Cardiac septum (tissue), 1 donor: ENCODE data around the gene DCAF4. TPM values are rescaled to one million over a fixed set of nuclear protein-coding genes. Genes with fewer than 3 reads are reported as not detected.

Source experiments
- DNase-seq: peaks from one replicate; pipeline ENCODE4 v3.0.0-alpha.2; 2020; ENCODE audit warnings: low spot score
- intact Hi-C: fragments of 100-400 bp; cut with DNase I; formaldehyde crosslinking; loops from one replicate; pipeline ENCODE4 v1.14.0; 2022
- total RNA-seq: library from RNA; stranded (reverse); fragmentation: NEBNext Ultra II Directional; extraction: Animal tissue kit (Norgen Biotek cat#: 25700); gene quantifications from one replicate; pipeline ENCODE4 v1.2.1, GENCODE V29; 2021
- donor health status: DM: no; HTN: no; CAD: no.

Gene DCAF4
- total RNA-seq, 1 donor from 2014 or later, result 7.9 TPM

DNA sequence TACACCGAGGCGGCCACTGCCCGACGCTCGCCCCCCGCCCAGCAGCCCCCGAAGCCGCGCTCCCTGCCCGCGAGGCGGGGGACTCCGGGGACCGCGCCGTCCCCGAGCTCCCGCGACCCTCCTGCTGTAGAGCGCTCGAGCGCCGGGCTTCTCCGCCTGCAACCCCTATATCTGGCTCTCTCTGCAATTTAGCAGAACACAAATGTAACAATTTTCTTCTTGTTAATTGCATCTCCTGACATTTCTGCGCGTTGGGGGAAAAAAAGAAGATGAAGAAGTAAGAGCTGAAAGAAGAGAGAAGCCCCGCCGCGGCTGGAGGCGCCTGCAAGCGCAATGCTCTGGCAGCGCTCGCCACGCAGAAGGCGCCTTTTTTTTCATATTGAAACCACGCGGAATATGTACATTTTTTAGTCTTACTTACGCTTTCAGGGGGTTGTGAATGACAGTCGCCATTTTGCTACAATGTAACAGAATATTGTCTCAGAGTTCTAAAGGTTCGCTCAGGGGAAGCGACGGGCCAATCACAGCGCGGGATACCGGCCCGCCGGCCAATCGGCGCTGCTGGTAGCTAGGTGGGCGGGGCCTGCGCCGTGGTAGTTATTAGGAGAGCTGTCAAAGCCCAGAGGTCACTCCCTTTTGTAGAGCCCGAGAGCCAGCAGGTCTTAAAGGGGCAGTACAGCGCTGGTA is 32.5 kb upstream of the DCAF4 start, which contains the start of gene DPF3:
TSS of gene DPF3 (minus strand) at position 466 of the 687 bp plus-strand sequence. CDS start at position 453, 13 bp downstream.
- intact Hi-C loops, result loop anchor here (1.0 to 2.0 kb wide), 4 partner anchors 65 to 178 kb away; no protein-coding TSS in a partner anchor

DNA sequence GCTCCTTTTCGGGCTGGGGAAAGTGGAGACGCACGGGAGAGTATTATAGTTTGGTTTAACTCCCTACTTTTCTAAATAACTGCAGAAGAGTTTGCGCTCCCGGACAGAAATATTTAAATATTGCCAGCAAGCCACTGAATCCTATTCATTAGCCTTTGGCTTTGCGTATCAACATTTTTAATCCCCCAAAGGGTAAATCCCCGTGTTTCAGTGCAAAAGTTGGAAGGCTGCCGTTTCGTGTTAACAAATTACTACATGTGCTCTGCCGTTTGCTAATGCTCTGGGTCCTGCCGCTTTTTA is 32.0 kb upstream of the DCAF4 start:
- DNase-seq, result no peak
- intact Hi-C loops, result loop anchor here (1.0 to 2.0 kb wide), 2 partner anchors 65 to 179 kb away; no protein-coding TSS in a partner anchor

More for the DNA sequence above, 32.5 kb upstream of the DCAF4 start, which contains the start of gene DPF3:
- DNase-seq, result peak; percentile 96

GRCh38 chr14:72894623-72895378 is 31.5 kb upstream of the DCAF4 start:
- DNase-seq, result no peak
- intact Hi-C loops, result loop anchor here (1.0 to 2.0 kb wide), 2 partner anchors 66 to 180 kb away; no protein-coding TSS in a partner anchor

DNA sequence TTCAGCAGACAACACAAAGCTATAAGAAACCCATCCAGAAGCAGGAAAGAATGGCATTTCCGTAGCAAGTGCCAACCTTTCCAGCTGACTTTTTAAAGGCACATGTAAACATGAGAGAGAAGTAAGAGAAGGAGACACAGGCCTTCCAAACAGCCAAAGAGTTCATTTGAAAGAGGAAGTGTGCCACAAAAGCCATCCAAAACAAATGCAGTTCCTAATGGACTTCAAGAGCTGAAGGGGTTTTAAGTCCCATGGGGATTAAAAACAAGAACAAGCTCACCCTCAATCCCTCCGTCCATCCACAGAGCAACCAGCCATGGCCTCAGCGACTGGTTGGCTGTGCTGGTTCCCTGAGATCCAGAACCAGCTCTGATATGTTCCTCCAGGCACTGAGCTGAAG is 27.8 kb upstream of the DCAF4 start:
- intact Hi-C loops, result no loop called here
- no peak for DNase-seq

DNA sequence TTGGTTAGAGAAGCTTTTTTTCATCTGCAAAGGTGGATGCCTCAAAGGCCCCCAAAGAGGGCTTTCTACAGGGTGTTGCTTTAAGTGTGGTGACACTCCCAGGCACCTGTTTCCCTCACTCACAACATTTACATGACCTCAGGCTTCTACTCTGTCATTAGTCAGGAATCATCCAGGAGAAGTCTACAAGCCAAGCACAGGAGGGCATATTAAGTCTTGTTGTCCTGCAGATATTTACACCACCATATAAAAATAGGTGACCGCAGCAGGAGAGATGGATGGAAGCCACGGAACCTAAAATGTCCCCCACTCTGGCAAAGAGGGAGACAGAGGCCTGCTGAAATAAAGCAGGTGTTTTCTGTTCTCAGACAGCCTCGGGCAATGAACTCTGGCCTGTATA is 24.9 kb upstream of the DCAF4 start:
- no peak for DNase-seq
- intact Hi-C loops, result loop anchor here (10.0 kb wide), 1 partner anchor 357 kb away; no protein-coding TSS in a partner anchor

- no peak for DNase-seq
- intact Hi-C loops, result loop anchor here (1.0 to 10.0 kb wide), 2 partner anchors 358 to 386 kb away; no protein-coding TSS in a partner anchor
These were observed 23.3 kb upstream of the DCAF4 start for GRCh38 chr14:72902801-72903530.

DNA sequence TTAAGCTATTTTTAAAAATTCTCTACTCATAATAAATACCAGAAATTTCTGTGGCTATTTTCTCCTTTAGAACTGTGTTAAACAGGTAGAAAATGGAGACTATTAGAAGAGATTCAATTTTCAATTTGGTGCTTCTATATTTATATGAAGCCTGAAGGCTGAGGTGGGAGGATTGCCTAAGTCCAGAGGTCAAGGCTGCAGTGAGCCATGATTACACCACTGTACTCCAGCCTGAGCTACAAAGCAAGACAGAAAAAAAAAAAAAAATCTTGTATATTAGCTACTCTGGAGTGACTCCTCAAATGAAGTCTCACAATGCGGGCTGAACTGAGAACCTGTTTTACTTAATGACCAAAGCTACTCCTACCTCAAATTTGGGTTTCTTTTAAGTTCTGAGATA is 22.5 kb upstream of the DCAF4 start:
- DNase-seq, result no peak
- intact Hi-C loops, result loop anchor here (1.0 to 10.0 kb wide), 2 partner anchors 359 to 386 kb away; no protein-coding TSS in a partner anchor

DNA sequence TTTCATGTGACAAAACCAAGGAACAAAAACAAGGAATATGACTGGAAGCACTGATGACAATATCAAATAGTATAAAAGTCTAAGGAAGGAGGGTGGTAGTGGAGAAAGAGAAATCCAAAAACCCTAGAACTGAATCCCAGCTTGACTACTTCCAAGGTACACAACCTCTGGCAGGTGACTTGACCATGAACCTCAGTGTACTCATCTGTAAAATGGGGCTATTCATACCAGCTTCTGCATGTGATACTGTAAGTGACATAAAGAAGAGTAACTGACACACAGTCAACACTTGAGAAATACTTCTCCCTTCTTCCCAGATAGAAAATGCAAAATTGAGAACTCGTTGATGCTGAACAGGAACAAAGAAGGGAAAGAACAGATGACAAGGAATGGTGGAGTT is 22.0 kb upstream of the DCAF4 start:
- no peak for DNase-seq
- intact Hi-C loops, result loop anchor here (10.0 kb wide), 1 partner anchor 359 kb away; no protein-coding TSS in a partner anchor

- intact Hi-C loops, result loop anchor here (5.0 to 10.0 kb wide), 2 partner anchors 42 to 360 kb away; no protein-coding TSS in a partner anchor
- no peak for DNase-seq
These were observed 21.3 kb upstream of the DCAF4 start for GRCh38 chr14:72904840-72905561.

DNA sequence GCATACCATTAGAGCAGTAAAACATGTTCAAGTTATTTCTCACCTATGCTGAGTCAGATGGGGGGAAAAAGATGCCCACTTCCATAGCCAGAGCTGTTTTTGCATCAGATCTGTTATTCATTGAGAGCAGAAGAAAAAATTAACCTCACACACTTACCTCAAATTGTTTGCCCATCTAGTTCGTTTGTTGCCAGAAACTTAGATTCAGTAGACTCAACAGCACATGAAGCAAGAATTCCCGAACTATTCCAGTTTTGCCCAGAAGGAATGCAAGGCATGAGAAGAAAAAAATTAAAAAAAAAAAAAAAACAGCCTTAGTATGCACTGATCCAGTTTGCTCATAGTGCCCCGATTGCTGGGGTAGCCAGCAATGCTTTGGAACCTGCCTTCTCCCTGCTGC is 19.9 kb upstream of the DCAF4 start:
- no peak for DNase-seq
- intact Hi-C loops, result loop anchor here (5.0 to 10.0 kb wide), 2 partner anchors 41 to 362 kb away; no protein-coding TSS in a partner anchor

DNA sequence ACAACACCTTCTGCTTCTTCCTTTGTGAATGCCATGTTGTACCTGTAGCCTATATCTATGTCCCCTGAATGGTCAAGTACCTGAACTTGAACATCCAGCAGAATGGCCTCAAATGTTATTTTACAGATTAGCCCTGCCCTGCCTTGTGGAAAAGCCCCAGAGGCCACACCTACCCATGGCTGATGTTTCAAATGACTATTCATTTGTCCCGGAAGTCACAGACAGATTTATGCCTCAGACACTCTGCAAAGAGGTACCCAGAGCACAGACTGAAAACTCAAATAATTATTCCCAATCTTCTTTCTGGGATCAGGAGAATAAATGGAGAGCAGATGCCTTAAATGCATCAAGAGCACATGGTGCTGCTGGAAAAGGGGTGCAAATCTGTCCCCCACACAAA is 19.4 kb upstream of the DCAF4 start:
- intact Hi-C loops, result loop anchor here (5.0 to 10.0 kb wide), 2 partner anchors 40 to 362 kb away; no protein-coding TSS in a partner anchor
- DNase-seq, result no peak

DNA sequence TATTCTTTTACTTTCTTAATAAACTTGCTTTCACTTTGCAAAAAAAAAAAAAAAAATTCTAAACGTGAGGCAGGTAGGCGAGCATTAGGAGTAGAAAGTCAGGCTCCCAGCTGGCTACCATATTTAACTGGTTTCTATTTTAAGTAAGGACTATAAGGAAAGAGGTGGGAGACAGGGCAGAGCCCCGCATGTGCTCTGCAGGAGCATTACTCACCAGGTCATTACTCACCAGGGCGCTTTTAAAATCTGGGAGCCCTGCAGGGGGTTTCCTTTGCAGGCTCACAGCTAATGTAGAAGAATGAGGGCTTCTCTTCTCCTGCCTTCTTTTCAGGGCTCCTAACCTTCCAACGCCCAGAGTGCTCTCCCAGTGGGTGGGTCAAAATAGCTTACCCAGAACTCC is 18.4 kb upstream of the DCAF4 start:
- intact Hi-C loops, result loop anchor here (5.0 to 10.0 kb wide), 2 partner anchors 39 to 363 kb away; no protein-coding TSS in a partner anchor

DNA sequence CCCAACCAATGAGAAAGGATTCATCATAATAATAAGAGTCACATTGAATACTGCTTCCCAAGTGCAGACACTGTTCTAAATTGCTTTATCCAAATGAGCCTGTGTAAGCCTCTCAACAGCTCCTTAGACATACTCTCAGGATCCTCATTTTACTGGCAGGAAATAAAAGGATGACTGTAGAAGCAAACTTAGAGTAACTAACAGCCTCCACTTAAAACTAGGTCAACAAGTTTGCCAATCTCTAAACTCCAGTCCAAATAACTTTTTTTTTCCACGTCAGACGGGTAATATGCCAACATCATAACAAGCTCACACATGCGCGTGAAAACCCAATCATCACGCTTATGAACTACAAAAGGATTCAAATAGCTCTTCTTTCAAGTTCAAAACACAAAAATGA is 17.1 kb upstream of the DCAF4 start:
- DNase-seq, result no peak
- intact Hi-C loops, result loop anchor here (5.0 to 10.0 kb wide), 2 partner anchors 38 to 364 kb away; no protein-coding TSS in a partner anchor

More for the DNA sequence above, 18.4 kb upstream of the DCAF4 start:
- DNase-seq, result no peak

GRCh38 chr14:72913809-72914208 is 12.5 kb upstream of the DCAF4 start:
- no peak for DNase-seq
- intact Hi-C loops, result no loop called here

- DNase-seq, result no peak
These were observed 10.1 kb upstream of the DCAF4 start for GRCh38 chr14:72916174-72916573.

DNA sequence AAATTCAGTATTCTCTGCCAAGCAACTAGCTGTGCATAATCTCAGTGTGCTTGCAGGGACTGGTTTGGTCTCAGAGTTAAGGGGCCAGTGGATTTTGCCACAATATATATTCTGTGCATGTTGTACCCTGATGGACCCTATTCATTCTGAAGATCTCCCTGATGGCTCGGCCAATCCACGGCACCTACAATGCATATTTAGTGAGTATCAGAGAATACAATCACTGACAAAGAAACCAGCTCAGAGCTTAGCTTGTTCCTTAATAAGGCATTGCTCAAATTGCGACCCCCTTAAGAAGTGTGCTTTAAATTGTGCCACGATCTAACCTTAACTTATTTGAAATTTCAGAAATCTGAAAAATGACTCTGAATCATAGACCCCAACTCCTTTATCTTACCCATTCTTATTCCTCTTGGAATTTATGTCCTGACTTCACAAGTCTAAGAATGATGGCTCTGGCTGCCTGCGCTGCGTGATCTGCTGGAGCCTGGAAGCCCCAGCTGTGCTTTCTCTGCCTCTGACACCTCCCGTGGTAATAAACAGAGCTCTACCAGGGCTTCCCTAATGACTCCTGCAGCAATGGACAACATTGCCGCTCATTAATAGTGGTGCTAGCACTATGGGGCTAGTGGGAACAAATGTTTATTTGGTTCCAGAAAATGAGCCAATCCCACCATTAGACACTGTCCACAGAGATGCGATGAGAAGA is 9.0 kb upstream of the DCAF4 start:
- intact Hi-C loops, result no loop called here

More at GRCh38 chr14:72916174-72916573, 10.1 kb upstream of the DCAF4 start:
- intact Hi-C loops, result no loop called here

GRCh38 chr14:72920008-72920407 is 6.3 kb upstream of the DCAF4 start:
- intact Hi-C loops, result no loop called here
- DNase-seq, result no peak

More for the DNA sequence above, 9.0 kb upstream of the DCAF4 start:
- no peak for DNase-seq

DNA sequence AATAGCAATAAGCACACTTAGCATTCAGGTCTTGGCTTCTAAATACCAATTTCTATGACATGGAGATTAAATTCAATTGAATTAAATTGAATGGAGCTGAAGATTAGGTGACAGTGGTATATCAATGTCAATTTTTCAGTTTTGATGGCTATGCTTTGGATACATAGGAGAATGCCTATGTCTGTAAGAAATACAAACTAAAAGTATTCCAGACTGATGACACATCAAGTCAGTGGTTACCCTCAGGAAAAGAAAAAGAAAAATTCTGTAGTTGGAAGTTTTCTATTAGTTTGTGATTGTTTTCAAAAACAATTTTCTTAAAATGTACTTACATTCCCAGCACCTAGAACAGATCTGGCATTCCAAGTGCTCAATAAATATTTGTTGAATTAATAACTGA is 4.9 kb upstream of the DCAF4 start:
- no peak for DNase-seq
- intact Hi-C loops, result no loop called here
